BE2C (cell line): Measurements from ENCODE around the gene PBX3.
A peak's percentile ranks its signal among the peaks of the same experiment; 100 is the strongest.

Experiments used
- DNase-seq: peaks from one replicate; pipeline ENCODE4 v3.0.0-alpha.2; 2020
- H3K27me3 ChIP-seq: fragments of 250-450 bp; sonication (Bioruptor Pico); 2 replicates; pipeline ENCODE4 v1.5.1; 2020; ENCODE audit warnings: mild to moderate bottlenecking
- H3K36me3 ChIP-seq: fragments of 250-450 bp; sonication (Bioruptor Pico); 2 replicates; pipeline ENCODE4 v1.5.1; 2020; ENCODE audit warnings: mild to moderate bottlenecking
- H3K4me1 ChIP-seq: fragments of 250-450 bp; sonication (Bioruptor Pico); 2 replicates; pipeline ENCODE4 v1.5.1; 2020
- H3K4me3 ChIP-seq: 2 replicates; pipeline ENCODE4 v1.5.1; 2011; ENCODE audit warnings: low read depth, low read length
- H3K9me3 ChIP-seq: fragments of 250-450 bp; sonication (Bioruptor Pico); 2 replicates; pipeline ENCODE4 v1.5.1; 2020
- TF ChIP-seq, protein P1 (sequence below): IDR thresholded peaks from 2 replicates; pipeline ENCODE4 v1.5.1; 2012; ENCODE audit warnings: mild to moderate bottlenecking, low read depth, low read length

Gene PBX3

DNA sequence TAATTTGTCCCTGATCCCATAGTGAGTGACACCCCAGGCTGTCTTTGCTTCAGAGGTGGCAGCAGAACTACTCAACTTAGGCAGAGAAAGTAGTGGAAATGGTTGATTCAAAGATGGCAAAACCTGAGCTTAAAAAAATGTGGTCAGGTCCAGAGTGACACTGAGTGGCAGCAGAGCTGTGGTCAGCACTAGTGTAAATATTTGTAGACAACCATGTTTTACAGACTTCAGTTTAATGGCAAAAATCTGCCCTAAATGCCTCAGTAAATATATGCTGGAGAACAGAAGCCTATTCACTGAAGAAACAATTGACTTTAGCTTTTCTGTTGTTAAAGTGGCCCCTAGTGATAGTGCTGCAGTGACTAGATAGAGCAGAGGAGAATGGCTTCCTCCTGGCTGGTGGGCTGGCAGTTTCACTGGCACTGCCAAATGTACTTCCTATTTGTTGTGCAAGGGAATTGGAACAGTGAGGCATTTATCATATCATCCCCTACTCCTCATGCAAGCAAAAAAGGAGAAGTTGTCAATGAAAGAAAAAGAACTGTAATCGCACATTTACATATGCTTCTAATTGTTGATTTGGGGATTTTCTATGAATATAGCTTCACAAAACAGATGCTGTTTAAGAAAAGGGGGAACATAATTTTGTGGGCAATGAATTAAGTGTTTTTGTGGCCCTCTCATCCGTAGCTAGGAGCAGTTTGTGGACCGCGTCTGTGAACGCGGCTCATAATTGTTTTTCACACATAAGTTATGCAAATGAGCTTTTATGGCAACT is 12.0 kb downstream of the PBX3 start:
- Histone ChIP-seq H3K9me3 (no peaks in the 10 kb centered on the region), H3K4me1 (peaks cover 21% of the 10 kb centered on the region), H3K27me3 (no peaks in the 10 kb centered on the region), H3K4me3 (peak overlapping the region; percentile 36), H3K36me3 (peaks cover 1% of the 10 kb centered on the region)
- peak; percentile 26 for DNase-seq
- TF ChIP-seq, protein P1, sequence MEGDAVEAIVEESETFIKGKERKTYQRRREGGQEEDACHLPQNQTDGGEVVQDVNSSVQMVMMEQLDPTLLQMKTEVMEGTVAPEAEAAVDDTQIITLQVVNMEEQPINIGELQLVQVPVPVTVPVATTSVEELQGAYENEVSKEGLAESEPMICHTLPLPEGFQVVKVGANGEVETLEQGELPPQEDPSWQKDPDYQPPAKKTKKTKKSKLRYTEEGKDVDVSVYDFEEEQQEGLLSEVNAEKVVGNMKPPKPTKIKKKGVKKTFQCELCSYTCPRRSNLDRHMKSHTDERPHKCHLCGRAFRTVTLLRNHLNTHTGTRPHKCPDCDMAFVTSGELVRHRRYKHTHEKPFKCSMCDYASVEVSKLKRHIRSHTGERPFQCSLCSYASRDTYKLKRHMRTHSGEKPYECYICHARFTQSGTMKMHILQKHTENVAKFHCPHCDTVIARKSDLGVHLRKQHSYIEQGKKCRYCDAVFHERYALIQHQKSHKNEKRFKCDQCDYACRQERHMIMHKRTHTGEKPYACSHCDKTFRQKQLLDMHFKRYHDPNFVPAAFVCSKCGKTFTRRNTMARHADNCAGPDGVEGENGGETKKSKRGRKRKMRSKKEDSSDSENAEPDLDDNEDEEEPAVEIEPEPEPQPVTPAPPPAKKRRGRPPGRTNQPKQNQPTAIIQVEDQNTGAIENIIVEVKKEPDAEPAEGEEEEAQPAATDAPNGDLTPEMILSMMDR = no peak

DNA sequence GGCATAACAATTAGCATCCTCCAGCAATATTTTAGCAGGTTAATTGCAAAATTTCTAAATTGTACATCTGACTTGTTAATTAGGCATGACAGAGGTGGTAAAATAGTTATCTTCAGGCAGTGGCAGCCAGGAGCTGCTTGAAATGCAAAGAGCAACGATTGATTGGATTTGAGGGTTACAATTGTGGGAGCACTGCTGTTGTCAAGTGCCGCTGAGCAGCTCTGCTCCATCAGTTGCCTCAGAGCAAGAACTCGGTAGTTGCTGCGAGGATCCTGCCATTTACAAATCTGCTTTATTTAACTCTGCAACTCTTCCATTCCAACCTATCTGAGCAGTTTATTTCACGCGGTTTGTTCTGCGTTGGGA is 12.6 kb downstream of the PBX3 start:
- TF ChIP-seq, protein P1 = no peak
- DNase-seq = no peak
- Histone ChIP-seq H3K9me3 (no peaks in the 10 kb centered on the region), H3K27me3 (no peaks in the 10 kb centered on the region), H3K4me1 (peaks cover 21% of the 10 kb centered on the region), H3K36me3 (no peaks in the 10 kb centered on the region), H3K4me3 (peak overlapping the region; percentile 36)

DNA sequence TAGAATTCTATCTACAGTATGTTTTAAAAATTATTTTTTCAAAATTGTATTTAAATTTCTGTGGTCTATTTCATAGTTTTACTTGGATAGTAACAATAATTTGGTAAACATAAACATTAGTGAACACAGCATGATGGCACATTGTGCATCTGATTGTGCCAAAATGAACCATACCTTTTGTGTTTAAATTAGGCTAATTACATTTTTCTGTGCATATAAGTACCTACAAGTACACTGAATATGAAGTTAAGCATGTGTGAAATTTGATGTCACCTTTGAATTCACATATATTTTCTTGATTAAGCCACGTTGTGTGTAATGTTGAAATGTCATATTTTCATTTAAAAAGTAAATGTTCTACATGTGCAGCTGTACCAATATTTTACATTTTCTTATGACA is 13.4 kb downstream of the PBX3 start:
- DNase-seq = no peak
- no peaks in the 10 kb centered on the region for H3K27me3 ChIP-seq
- H3K4me1 ChIP-seq = peaks cover 21% of the 10 kb centered on the region
- H3K36me3 ChIP-seq = no peaks in the 10 kb centered on the region
- H3K4me3 ChIP-seq = no peak overlapping the region
- TF ChIP-seq, protein P1 = no peak
- H3K9me3 ChIP-seq = no peaks in the 10 kb centered on the region

DNA sequence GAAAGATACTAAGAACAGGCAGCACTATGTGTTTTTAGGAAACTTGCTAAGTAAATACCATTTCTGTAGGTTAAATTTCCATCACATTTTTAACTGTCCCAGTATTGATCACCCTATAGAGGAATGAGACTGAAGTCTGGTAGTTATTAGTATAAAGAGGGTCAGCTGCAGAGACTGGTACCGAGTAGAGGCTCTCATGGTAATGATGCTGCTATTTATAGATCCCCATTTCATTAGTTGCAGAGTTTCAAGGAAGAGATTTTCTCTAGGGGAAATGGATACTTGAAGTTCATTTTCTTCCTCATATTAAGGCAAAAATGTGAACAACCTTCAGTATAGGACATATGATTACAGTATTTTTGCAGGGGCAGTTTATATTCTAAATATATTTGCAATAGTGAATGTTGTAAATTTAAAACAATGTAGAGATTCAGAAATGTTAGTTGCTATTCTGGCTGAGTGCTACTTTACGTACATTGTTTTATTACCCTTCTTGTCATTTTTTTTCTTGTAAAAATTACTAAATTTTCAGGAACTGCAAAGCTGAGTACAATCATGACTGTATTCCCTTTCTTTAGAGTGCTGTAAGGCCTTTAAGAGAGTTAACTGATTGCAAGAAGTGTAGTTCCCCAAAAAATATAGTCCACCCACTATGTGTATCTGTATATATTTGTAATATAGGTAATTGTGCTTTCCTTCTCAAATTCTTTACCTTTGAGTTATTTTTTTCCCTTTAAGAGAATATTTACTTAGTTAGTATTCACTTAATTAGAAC is 14.7 kb downstream of the PBX3 start:
- Histone ChIP-seq H3K27me3 (no peaks in the 10 kb centered on the region), H3K4me1 (peaks cover 21% of the 10 kb centered on the region), H3K9me3 (no peaks in the 10 kb centered on the region), H3K36me3 (no peaks in the 10 kb centered on the region), H3K4me3 (no peak overlapping the region)
- TF ChIP-seq, protein P1 = no peak
- no peak for DNase-seq

DNA sequence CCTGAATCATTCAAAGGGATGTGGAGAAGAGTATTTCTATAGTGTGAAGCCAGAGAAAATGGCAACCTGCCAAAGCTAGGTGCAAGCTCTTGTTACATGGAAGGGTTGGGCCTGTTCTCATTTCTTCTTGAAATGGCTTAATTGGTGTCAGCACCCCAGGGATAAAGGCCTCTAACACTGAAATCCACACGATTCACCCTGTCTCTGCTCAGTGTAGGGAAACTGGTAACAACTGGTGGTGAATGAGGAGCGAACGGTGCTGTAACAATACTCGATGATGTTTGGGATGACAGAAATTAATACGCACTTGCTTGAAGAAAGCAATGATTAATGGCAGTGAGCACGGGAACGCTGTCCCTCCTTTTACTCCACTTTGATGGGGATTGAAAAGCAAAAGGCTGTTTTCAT is 16.2 kb downstream of the PBX3 start:
- TF ChIP-seq, protein P1 = no peak
- DNase-seq = peak; percentile 61
- no peaks in the 10 kb centered on the region for H3K36me3 ChIP-seq
- H3K27me3 ChIP-seq = no peaks in the 10 kb centered on the region
- peaks cover 21% of the 10 kb centered on the region for H3K4me1 ChIP-seq
- peak overlapping the region; percentile 22 for H3K4me3 ChIP-seq
- H3K9me3 ChIP-seq = no peaks in the 10 kb centered on the region

DNA sequence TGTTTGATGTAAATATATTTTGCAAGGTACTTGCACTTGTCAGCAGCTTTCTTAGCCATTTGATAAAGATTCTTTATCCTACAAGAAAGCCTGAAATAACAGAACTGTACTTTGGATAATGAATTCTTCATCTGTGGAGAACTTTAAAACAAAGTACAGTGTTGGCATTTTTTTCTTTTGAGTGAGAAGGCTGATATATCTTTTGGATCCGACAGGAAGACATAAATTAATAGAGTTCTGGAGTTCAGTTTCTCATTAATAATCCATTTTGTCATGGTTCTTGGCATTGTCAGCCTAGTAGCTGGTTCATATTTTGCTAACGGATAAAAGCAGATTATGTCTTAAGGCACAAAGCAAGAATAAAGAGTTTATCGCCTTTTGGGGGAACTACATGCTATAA is 17.0 kb downstream of the PBX3 start:
- H3K4me3 ChIP-seq = no peak overlapping the region
- no peak for DNase-seq
- TF ChIP-seq, protein P1 = no peak
- no peaks in the 10 kb centered on the region for H3K27me3 ChIP-seq
- H3K9me3 ChIP-seq = no peaks in the 10 kb centered on the region
- H3K36me3 ChIP-seq = no peaks in the 10 kb centered on the region
- H3K4me1 ChIP-seq = peaks cover 15% of the 10 kb centered on the region
